PC-3 (cell line): ENCODE measurements around the gene NEK8. TPM values are rescaled to one million over a fixed set of nuclear protein-coding genes. Genes with fewer than 3 reads are reported as not detected.

ENCODE experiments used
- ATAC-seq: fragments of 200-7000 bp; cut with Tn5 transposase; 2 replicates; pipeline ENCODE4 v1.9.1; 2020; ENCODE audit warnings: mild to moderate bottlenecking, moderate library complexity
- BruUV-seq: library from RNA; stranded (reverse); fragments of 400-500 nt; replicated peaks from 2 replicates; lab custom pipeline; 2021; lab: Mats Ljungman, UMichigan
- CTCF ChIA-PET: fragments of 300-600 bp; sonication (Branson Sonifier 250); formaldehyde crosslinking; loops from one replicate; lab custom pipeline; 2022; ENCODE audit warnings: antibody characterized with exemption; lab: Charles Lee
- POLR2A ChIA-PET: fragments of 300-600 bp; sonication (Branson Sonifier 250); formaldehyde crosslinking; loops from one replicate; lab custom pipeline; 2022; ENCODE audit warnings: antibody characterized with exemption; ENCODE audit not compliant: unreplicated experiment; lab: Charles Lee
- DNase-seq: peaks from one replicate; pipeline ENCODE4 v3.0.0-alpha.2; 2015
- H2AFZ ChIP-seq: fragments of 300-600 bp; sonication (generic); 2 replicates; pipeline ENCODE4 v1.6.0; 2016; ENCODE audit warnings: antibody characterized with exemption, low read length
- H3F3A ChIP-seq: fragments of 300-600 bp; sonication (generic); one replicate; pipeline ENCODE4 v1.6.0; 2017; ENCODE audit warnings: antibody characterized with exemption, low read length, control low read depth, mild to moderate bottlenecking; ENCODE audit not compliant: unreplicated experiment
- H3K27ac ChIP-seq: fragments of 300-600 bp; sonication (generic); 2 replicates; pipeline ENCODE4 v1.5.1; 2016; ENCODE audit warnings: mild to moderate bottlenecking, low read length
- H3K27me3 ChIP-seq: fragments of 300-600 bp; sonication (generic); 2 replicates; pipeline ENCODE4 v1.6.1; 2016; ENCODE audit warnings: low read length, mixed read lengths
- H3K36me3 ChIP-seq: fragments of 300-600 bp; sonication (generic); 2 replicates; pipeline ENCODE4 v1.6.1; 2016; ENCODE audit warnings: low read depth, mixed run types, low read length, mixed read lengths
- H3K4me1 ChIP-seq: fragments of 300-600 bp; sonication (generic); 2 replicates; pipeline ENCODE4 v1.5.1; 2016; ENCODE audit warnings: low read length; ENCODE audit not compliant: insufficient read depth
- H3K4me2 ChIP-seq: fragments of 300-600 bp; sonication (generic); 2 replicates; pipeline ENCODE4 v1.6.0; 2016; ENCODE audit warnings: low read length
- H3K4me3 ChIP-seq: fragments of 300-600 bp; sonication (generic); 2 replicates; pipeline ENCODE4 v1.5.1; 2016; ENCODE audit warnings: mild to moderate bottlenecking, low read length, mixed read lengths
- H3K79me2 ChIP-seq: fragments of 300-600 bp; sonication (generic); 2 replicates; pipeline ENCODE4 v1.6.1; 2017; ENCODE audit warnings: low read length, mixed read lengths
- H3K9ac ChIP-seq: fragments of 300-600 bp; sonication (generic); 2 replicates; pipeline ENCODE4 v1.6.0; 2016; ENCODE audit warnings: mild to moderate bottlenecking, low read length
- H3K9me2 ChIP-seq: fragments of 300-600 bp; sonication (generic); replicated peaks from 2 replicates; pipeline ENCODE4 v1.6.1; 2016; ENCODE audit warnings: mixed run types, low read length, mixed read lengths
- H3K9me3 ChIP-seq: fragments of 300-600 bp; sonication (generic); 2 replicates; pipeline ENCODE4 v1.6.1; 2016; ENCODE audit warnings: low read length, mixed read lengths
- H4K20me1 ChIP-seq: fragments of 300-600 bp; sonication (generic); 2 replicates; pipeline ENCODE4 v1.6.1; 2016; ENCODE audit warnings: low read length, mixed read lengths
- EZH2 ChIP-seq: fragments of 300-600 bp; sonication (generic); IDR thresholded peaks from one replicate; pipeline ENCODE4 v1.6.1; 2017; ENCODE audit warnings: antibody characterized with exemption, mild to moderate bottlenecking, low read length; ENCODE audit not compliant: unreplicated experiment
- EZH2phosphoT487 ChIP-seq: fragments of 300-600 bp; sonication (generic); IDR thresholded peaks from 2 replicates; pipeline ENCODE4 v1.6.1; 2018; ENCODE audit warnings: mild to moderate bottlenecking, antibody characterized with exemption, low read length, borderline replicate concordance
- intact Hi-C: fragments of 100-400 bp; cut with micrococcal nuclease; formaldehyde crosslinking; loops from 2 replicates; pipeline ENCODE4 v1.9.0; 2023
- total RNA-seq: library from RNA; depleted of rRNA; stranded (reverse); fragments of >200 nt; gene quantifications from 2 replicates; pipeline ENCODE4 v1.2.3, GENCODE V29; 2014
- TF ChIP-seq, protein P1 (sequence below): fragments of 300-600 bp; sonication (generic); conservative IDR thresholded peaks from 2 replicates; pipeline ENCODE4 v1.5.1; 2017; ENCODE audit warnings: antibody characterized with exemption, low read depth, mild to moderate bottlenecking, low read length

Gene NEK8
- total RNA-seq, 1 experiment from 2014 or later, result 2.4 TPM

DNA sequence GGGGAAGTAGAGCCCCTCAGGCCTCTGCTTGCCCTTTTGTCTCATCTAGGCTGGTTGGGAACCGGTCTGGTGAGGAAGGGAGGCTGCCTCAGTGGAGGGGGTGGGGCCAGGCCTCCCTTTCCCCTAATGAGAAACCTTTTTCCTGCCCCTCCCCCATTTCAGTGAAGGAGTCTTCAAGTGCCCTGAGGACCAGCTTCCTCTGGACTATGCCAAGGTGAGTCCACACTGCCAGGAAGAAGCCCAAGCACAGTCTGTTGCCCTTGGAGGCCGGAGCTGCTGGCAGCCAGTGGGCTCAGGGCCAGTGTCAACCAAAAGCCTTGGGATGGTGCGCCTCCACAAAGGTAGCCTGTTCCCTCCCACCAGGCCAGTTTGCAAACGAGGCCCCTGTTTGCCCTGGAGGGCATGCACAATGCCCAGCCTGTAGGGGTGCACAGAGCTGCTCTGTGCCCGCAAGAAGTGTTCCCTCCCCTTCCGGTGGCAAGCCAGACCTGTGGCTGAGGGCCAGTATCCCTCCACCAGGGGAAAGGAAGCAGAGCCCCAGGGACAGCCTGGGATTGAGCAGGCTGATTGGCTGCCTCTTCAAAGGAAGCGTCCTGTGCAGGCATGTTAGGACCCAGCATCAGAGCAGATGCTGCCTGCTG lies 18.6 kb downstream of the NEK8 start:
- DNase-seq (peak; percentile 81), ATAC-seq (no peak)
- H2AFZ ChIP-seq, result no peak overlapping the region
- peak overlapping the region; percentile 89 for H3K4me3 ChIP-seq
- ChIA-PET POLR2A (interaction anchor here (0.5 to 1.0 kb wide), 2 partner anchors 19 to 21 kb away, joined by 4 read pairs; partner anchors contain the start of genes NEK8 and TLCD1), CTCF (interaction anchor here (2.2 kb wide), 1 partner anchor 20 kb away, joined by 11 read pairs; the partner anchor contains the start of gene TLCD1)
- no peaks in the 10 kb centered on the region for H3K9me3 ChIP-seq
- no peaks in the 10 kb centered on the region for H3K27me3 ChIP-seq
- peaks cover 51% of the 10 kb centered on the region for H3K79me2 ChIP-seq
- peaks cover 27% of the 10 kb centered on the region for H4K20me1 ChIP-seq
- no peak for TF ChIP-seq EZH2phosphoT487
- H3K4me2 ChIP-seq, result peak overlapping the region; percentile 99
- BruUV-seq, result no TSS peak
- peak overlapping the region; percentile 95 for H3K9ac ChIP-seq
- peak overlapping the region; percentile 99 for H3K27ac ChIP-seq
- intact Hi-C loops, result no loop called here
- H3K36me3 ChIP-seq, result peaks cover 30% of the 10 kb centered on the region
- no peaks in the 10 kb centered on the region for H3K9me2 ChIP-seq
- H3K4me1 ChIP-seq, result peaks cover 27% of the 10 kb centered on the region
- H3F3A ChIP-seq, result no peaks in the 10 kb centered on the region

DNA sequence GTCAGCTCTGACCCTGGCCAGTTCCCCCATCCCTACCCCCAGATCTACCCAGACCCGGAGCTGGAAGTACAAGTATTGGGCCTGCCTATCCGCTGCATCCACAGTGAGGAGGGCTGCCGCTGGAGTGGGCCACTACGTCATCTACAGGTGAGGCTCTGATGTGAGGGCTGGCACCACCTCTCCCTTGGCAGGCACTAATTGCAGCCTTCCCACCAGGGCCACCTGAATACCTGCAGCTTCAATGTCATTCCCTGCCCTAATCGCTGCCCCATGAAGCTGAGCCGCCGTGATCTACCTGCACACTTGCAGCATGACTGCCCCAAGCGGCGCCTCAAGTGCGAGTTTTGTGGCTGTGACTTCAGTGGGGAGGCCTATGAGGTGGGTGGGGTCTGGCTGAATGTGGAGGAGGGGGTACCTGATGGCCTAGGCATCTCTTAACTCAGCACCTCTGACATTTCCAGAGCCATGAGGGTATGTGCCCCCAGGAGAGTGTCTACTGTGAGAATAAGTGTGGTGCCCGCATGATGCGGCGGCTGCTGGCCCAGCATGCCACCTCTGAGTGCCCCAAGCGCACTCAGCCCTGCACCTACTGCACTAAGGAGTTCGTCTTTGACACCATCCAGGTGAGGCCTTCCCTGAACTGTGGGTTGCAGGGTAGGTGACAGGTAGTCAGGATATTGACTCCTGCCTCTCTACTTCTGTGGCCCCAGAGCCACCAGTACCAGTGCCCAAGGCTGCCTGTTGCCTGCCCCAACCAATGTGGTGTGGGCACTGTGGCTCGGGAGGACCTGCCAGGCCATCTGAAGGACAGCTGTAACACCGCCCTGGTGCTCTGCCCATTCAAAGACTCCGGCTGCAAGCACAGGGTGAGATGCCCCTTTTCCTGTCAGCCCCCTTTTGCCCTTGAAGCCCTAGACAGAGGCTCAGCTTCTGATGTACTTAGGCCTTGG lies 19.5 kb downstream of the NEK8 start:
- TF ChIP-seq EZH2phosphoT487 (no peak), EZH2 (no peak)
- TF ChIP-seq, protein P1, sequence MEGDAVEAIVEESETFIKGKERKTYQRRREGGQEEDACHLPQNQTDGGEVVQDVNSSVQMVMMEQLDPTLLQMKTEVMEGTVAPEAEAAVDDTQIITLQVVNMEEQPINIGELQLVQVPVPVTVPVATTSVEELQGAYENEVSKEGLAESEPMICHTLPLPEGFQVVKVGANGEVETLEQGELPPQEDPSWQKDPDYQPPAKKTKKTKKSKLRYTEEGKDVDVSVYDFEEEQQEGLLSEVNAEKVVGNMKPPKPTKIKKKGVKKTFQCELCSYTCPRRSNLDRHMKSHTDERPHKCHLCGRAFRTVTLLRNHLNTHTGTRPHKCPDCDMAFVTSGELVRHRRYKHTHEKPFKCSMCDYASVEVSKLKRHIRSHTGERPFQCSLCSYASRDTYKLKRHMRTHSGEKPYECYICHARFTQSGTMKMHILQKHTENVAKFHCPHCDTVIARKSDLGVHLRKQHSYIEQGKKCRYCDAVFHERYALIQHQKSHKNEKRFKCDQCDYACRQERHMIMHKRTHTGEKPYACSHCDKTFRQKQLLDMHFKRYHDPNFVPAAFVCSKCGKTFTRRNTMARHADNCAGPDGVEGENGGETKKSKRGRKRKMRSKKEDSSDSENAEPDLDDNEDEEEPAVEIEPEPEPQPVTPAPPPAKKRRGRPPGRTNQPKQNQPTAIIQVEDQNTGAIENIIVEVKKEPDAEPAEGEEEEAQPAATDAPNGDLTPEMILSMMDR, result no peak
- CTCF ChIA-PET, result interaction anchor here (2.2 kb wide), 1 partner anchor 21 kb away, joined by 11 read pairs; the partner anchor contains the start of gene TLCD1
- Histone ChIP-seq H3F3A (no peaks in the 10 kb centered on the region), H4K20me1 (peaks cover 27% of the 10 kb centered on the region), H3K27me3 (no peaks in the 10 kb centered on the region), H3K4me2 (peak overlapping the region; percentile 99), H3K9me2 (no peaks in the 10 kb centered on the region), H3K36me3 (peaks cover 30% of the 10 kb centered on the region), H3K4me1 (peaks cover 24% of the 10 kb centered on the region), H3K27ac (peak overlapping the region; percentile 99), H2AFZ (no peak overlapping the region), H3K9me3 (no peaks in the 10 kb centered on the region), H3K79me2 (peaks cover 51% of the 10 kb centered on the region), H3K4me3 (peak overlapping the region; percentile 89; the same call in 1 of the 2 replicates), H3K9ac (no peak overlapping the region)
- BruUV-seq, result no TSS peak
- DNase-seq (no peak), ATAC-seq (no peak)
- POLR2A ChIA-PET, result no interaction called here
- intact Hi-C loops, result no loop called here

DNA sequence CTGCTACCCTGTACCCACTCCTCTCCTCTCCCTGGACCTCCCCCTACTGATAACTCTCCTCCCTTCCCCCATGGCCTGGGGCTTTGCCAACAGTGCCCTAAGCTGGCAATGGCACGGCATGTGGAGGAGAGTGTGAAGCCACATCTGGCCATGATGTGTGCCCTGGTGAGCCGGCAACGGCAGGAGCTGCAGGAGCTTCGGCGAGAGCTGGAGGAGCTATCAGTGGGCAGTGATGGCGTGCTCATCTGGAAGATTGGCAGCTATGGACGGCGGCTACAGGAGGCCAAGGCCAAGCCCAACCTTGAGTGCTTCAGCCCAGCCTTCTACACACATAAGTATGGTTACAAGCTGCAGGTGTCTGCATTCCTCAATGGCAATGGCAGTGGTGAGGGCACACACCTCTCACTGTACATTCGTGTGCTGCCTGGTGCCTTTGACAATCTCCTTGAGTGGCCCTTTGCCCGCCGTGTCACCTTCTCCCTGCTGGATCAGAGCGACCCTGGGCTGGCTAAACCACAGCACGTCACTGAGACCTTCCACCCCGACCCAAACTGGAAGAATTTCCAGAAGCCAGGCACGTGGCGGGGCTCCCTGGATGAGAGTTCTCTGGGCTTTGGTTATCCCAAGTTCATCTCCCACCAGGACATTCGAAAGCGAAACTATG lies 20.4 kb downstream of the NEK8 start:
- no peak overlapping the region for H3K27ac ChIP-seq
- H3K9me2 ChIP-seq, result no peaks in the 10 kb centered on the region
- no peak overlapping the region for H3K4me2 ChIP-seq
- H4K20me1 ChIP-seq, result peaks cover 27% of the 10 kb centered on the region
- BruUV-seq, result no TSS peak
- no peak overlapping the region for H3K9ac ChIP-seq
- no peaks in the 10 kb centered on the region for H3K9me3 ChIP-seq
- intact Hi-C loops, result no loop called here
- H2AFZ ChIP-seq, result no peak overlapping the region
- H3K79me2 ChIP-seq, result peaks cover 51% of the 10 kb centered on the region
- H3K27me3 ChIP-seq, result no peaks in the 10 kb centered on the region
- no peak for DNase-seq
- H3K36me3 ChIP-seq, result peaks cover 30% of the 10 kb centered on the region
- TF ChIP-seq EZH2 (no peak), EZH2phosphoT487 (no peak)
- TF ChIP-seq, protein P1, result no peak
- POLR2A ChIA-PET, result no interaction called here
- peaks cover 24% of the 10 kb centered on the region for H3K4me1 ChIP-seq
- no peak overlapping the region for H3K4me3 ChIP-seq
- no peaks in the 10 kb centered on the region for H3F3A ChIP-seq
- CTCF ChIA-PET, result interaction anchor here (1.9 to 2.2 kb wide), 2 partner anchors 22 kb away, joined by 11 to 55 read pairs; partner anchors contain the start of genes NEK8 and TLCD1
- no peak for ATAC-seq
